Measurements from ENCODE around the gene KRT82.

- TF ChIP-seq ZNF384 (IDR thresholded peaks at IDR 0.05) (no peak), FOXK2 (IDR thresholded peaks at IDR 0.05) (no peak), CTBP1 (IDR thresholded peaks at IDR 0.05; ENCODE audit: borderline replicate concordance) (no peak), SP1 (IDR thresholded peaks at IDR 0.05) (no peak), FOXM1 (IDR thresholded peaks at IDR 0.05; ENCODE audit: borderline replicate concordance) (no peak), SUZ12 (IDR thresholded peaks at IDR 0.05) (no peak), ARNT (IDR thresholded peaks at IDR 0.05) (no peak), ELF4 (IDR thresholded peaks at IDR 0.05) (no peak), HDGF (IDR thresholded peaks at IDR 0.05; ENCODE audit: borderline replicate concordance) (no peak), PKNOX1 (IDR thresholded peaks at IDR 0.05) (no peak)
These were observed 32.5 kb upstream of the KRT82 start for GRCh38 chr12:52438305-52439301.
